Neural progenitor cell (in vitro differentiated cells): ENCODE data around the gene CPS1.

Experiments used
- CTCF ChIP-seq: fragments of 200-600 bp; sonication (generic); IDR thresholded peaks from 2 replicates; pipeline ENCODE4 v1.5.1; 2017; ENCODE audit warnings: antibody characterized with exemption, mild to moderate bottlenecking
- EZH2 ChIP-seq: fragments of 200-600 bp; sonication (generic); IDR thresholded peaks from 2 replicates; pipeline ENCODE4 v1.6.1; 2017; ENCODE audit warnings: antibody characterized with exemption, mild to moderate bottlenecking, moderate library complexity
- EZH2phosphoT487 ChIP-seq: fragments of 200-600 bp; sonication (generic); IDR thresholded peaks from 2 replicates; pipeline ENCODE4 v1.6.1; 2017; ENCODE audit warnings: antibody characterized with exemption

GRCh38 chr2:210534879-210535278 lies 21.5 kb upstream of the CPS1 start:
- TF ChIP-seq CTCF: no peak
- TF ChIP-seq EZH2phosphoT487: no peak
- TF ChIP-seq EZH2: no peak
